AG20443 (cell line): ENCODE measurements around the gene CHST2.

Experiments used
- DNase-seq: peaks from one replicate; pipeline ENCODE4 v3.0.0; 2012; ENCODE audit warnings: low spot score, mixed read lengths

CHST2 gene

GRCh38 chr3:143099210-143099609 lies 20.4 kb upstream of the CHST2 start:
- DNase-seq: no peak

GRCh38 chr3:143099690-143100089 lies 19.9 kb upstream of the CHST2 start:
- no peak for DNase-seq

GRCh38 chr3:143100451-143100850 lies 19.1 kb upstream of the CHST2 start:
- no peak for DNase-seq

- DNase-seq: no peak
These were observed 17.7 kb upstream of the CHST2 start for GRCh38 chr3:143101792-143102381.

GRCh38 chr3:143103652-143104051 lies 15.9 kb upstream of the CHST2 start:
- no peak for DNase-seq

GRCh38 chr3:143105170-143105569 lies 14.4 kb upstream of the CHST2 start:
- no peak for DNase-seq

- DNase-seq: no peak
These were observed 9.7 kb upstream of the CHST2 start for GRCh38 chr3:143109861-143110260.

GRCh38 chr3:143110371-143110770 lies 9.2 kb upstream of the CHST2 start:
- no peak for DNase-seq

- DNase-seq: no peak
These were observed 952 bp upstream of the CHST2 start for GRCh38 chr3:143118630-143119008.

- peak; percentile 56 for DNase-seq
These were observed 574 bp downstream of the CHST2 start for GRCh38 chr3:143119974-143120715.

- DNase-seq: peak; percentile 63
These were observed 1.2 kb downstream of the CHST2 start for GRCh38 chr3:143120716-143121240.

GRCh38 chr3:143121241-143122088 lies 1.9 kb downstream of the CHST2 start:
- DNase-seq: peak; percentile 42

GRCh38 chr3:143122089-143122430 lies 2.5 kb downstream of the CHST2 start:
- no peak for DNase-seq

GRCh38 chr3:143122608-143123352 lies 3.2 kb downstream of the CHST2 start:
- DNase-seq: no peak

- no peak for DNase-seq
These were observed 3.9 kb downstream of the CHST2 start for GRCh38 chr3:143123353-143123984.

GRCh38 chr3:143124601-143125520 lies 5.3 kb downstream of the CHST2 start:
- no peak for DNase-seq

- no peak for DNase-seq
These were observed 8.2 kb downstream of the CHST2 start for GRCh38 chr3:143127801-143128200.

- no peak for DNase-seq
These were observed 8.8 kb downstream of the CHST2 start for GRCh38 chr3:143128227-143128955.

GRCh38 chr3:143132246-143132980 lies 12.8 kb downstream of the CHST2 start:
- no peak for DNase-seq
